ENCODE measurements around the gene SLC4A5. TPM values are rescaled to one million over a fixed set of nuclear protein-coding genes. Genes with fewer than 3 reads are reported as not detected.

The SLC4A5 gene
- total and polyA plus RNA-seq, 2 of the 8 experiments (the other 6 are each of a cell fraction or from before 2014, with no cell fraction given) = 0.42 to 0.52 TPM

GRCh38 chr2:74261204-74261864 is 81.9 kb downstream of the SLC4A5 start:
- H3K4me1 ChIP-seq (replicated peaks in 1 of 4; ENCODE audit: control insufficient read depth in 3 of 4, insufficient read depth in 4 of 4, low read length in 3 of 4) = peaks cover 0 to 4% (median 1%) of the 10 kb centered on the region in 4 experiments; a peak in 2 of 7 replicates
- H4K20me1 ChIP-seq (replicated peaks in 1 of 2; ENCODE audit: control insufficient read depth in 1 of 2, insufficient read depth in 2 of 2, low read length in 2 of 2) = no peaks in the 10 kb centered on the region
- H3K14ac ChIP-seq (ENCODE audit: insufficient read length) = no peak overlapping the region
- no peaks in the 10 kb centered on the region for H3K27me3 ChIP-seq (replicated peaks in 1 of 4; ENCODE audit: control insufficient read depth in 3 of 4, extremely low read depth in 1 of 4, insufficient read depth in 3 of 4, low read length in 3 of 4)
- no peak overlapping the region for H2BK12ac ChIP-seq (ENCODE audit: low read depth, low read length)
- TF ChIP-seq RAD21 (IDR thresholded peaks at IDR 0.05 in 1 of 2, conservative IDR thresholded peaks at IDR 0.05 in 1 of 2; ENCODE audit: low read depth in 2 of 2, low read length in 2 of 2) (peak; percentile 88 to 90), TEAD4 (IDR thresholded peaks at IDR 0.05; ENCODE audit: low read depth, low read length) (peak; percentile 94), CTCF (IDR thresholded peaks at IDR 0.05; ENCODE audit: control extremely low read depth in 1 of 3, insufficient read depth in 1 of 3, low read depth in 1 of 3, low read length in 3 of 3) (peak; percentile 61 to 86 (median 64)), YY1 (IDR thresholded peaks at IDR 0.05; ENCODE audit: low read depth, low read length) (peak; percentile 46; the same call in 1 of the 2 replicates), CBX5 (IDR thresholded peaks at IDR 0.05; ENCODE audit: low read depth, low read length) (no peak)
- TF ChIP-seq, protein P1, sequence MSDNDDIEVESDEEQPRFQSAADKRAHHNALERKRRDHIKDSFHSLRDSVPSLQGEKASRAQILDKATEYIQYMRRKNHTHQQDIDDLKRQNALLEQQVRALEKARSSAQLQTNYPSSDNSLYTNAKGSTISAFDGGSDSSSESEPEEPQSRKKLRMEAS (IDR thresholded peaks at IDR 0.05) = no peak
- WGBS, 2 experiments (ENCODE audit: extremely low coverage in 1 of 2, insufficient coverage in 1 of 2, insufficient read length in 1 of 2, insufficient replicate concordance in 2 of 2, low coverage in 1 of 2, low lambda C conversion rate in 2 of 2, missing lambda C conversion rate in 1 of 2) = 39% methylated on average over 6 of the region's 6 CpGs; no CpG with 5 or more reads in 1 of the 2 experiments
- H2BK120ac ChIP-seq (replicated peaks; ENCODE audit: low read depth, low read length) = no peak overlapping the region
- CTCF ChIA-PET (ENCODE audit: partially characterized antibody) = interaction anchor here (0.5 to 6.0 kb wide), 33 partner anchors 8 to 853 kb away, joined by 3 to 50 read pairs (median 4); partner anchors contain the start of gene ACTG2
- H4K91ac ChIP-seq (replicated peaks; ENCODE audit: insufficient read length, low read length) = no peak overlapping the region
- H3K27ac ChIP-seq (ENCODE audit: low read depth, low read length) = no peak overlapping the region
- DNase-seq (ENCODE audit: low read depth in 1 of 2, low spot score in 2 of 2) (peak; percentile 34 to 84), FAIRE-seq (peak; percentile 77)
- no peaks in the 10 kb centered on the region for H3K9me3 ChIP-seq (ENCODE audit: insufficient read depth in 2 of 2, low read depth in 1 of 2, low read length in 1 of 2)
- no peak overlapping the region for H2BK20ac ChIP-seq (ENCODE audit: low read length)
- no peak overlapping the region for H4K8ac ChIP-seq (ENCODE audit: extremely low read depth, insufficient read depth, low read length)
- H4K5ac ChIP-seq (ENCODE audit: insufficient read length, low read depth, low read length) = no peak overlapping the region
- peak overlapping the region; percentile 36; the same call in 1 of the 2 replicates for H2AFZ ChIP-seq (ENCODE audit: low read length)
- H3K36me3 ChIP-seq (ENCODE audit: control insufficient read depth in 2 of 4, insufficient read depth in 4 of 4, low read length in 3 of 4) = no peaks in the 10 kb centered on the region
- no peak overlapping the region for H3K4ac ChIP-seq (replicated peaks; ENCODE audit: insufficient read length, low read depth, low read length)
- no peak overlapping the region for H3K23ac ChIP-seq (ENCODE audit: insufficient read length)
- H3K79me2 ChIP-seq (ENCODE audit: control insufficient read depth in 1 of 2, insufficient read depth in 2 of 2, low read length in 2 of 2) = no peaks in the 10 kb centered on the region
- POLR2A ChIA-PET (ENCODE audit: partially characterized antibody) = interaction anchor here (0.6 to 2.6 kb wide), 7 partner anchors 35 to 179 kb away, joined by 3 to 12 read pairs (median 4); partner anchors contain the start of gene MTHFD2
- H3K4me2 ChIP-seq (ENCODE audit: insufficient read depth in 1 of 2, low read depth in 2 of 2, low read length in 2 of 2) = 0 out of 4 replicates have a peak overlapping the region, but pooled peaks of 1 of the 2 experiments have one; percentile 35
- no peak overlapping the region for H3K18ac ChIP-seq (ENCODE audit: extremely low read depth, low read length)
- H3K23me2 ChIP-seq (ENCODE audit: low read depth, low read length) = no peaks in the 10 kb centered on the region
- no peaks in the 10 kb centered on the region for H3K79me1 ChIP-seq (ENCODE audit: low read depth, low read length)
- H2BK15ac ChIP-seq (ENCODE audit: low read length) = no peak overlapping the region
- H3K56ac ChIP-seq (replicated peaks; ENCODE audit: insufficient read length, low read depth, low read length) = no peak overlapping the region
- H2AK5ac ChIP-seq (ENCODE audit: low read depth, low read length) = no peak overlapping the region
- no peak overlapping the region for H3K4me3 ChIP-seq (ENCODE audit: extremely low read depth in 1 of 4, insufficient read depth in 2 of 4, low read depth in 3 of 4, low read length in 4 of 4)
- H3K9ac ChIP-seq (replicated peaks in 1 of 4; ENCODE audit: extremely low read depth in 1 of 4, low read depth in 3 of 4, low read length in 3 of 4) = no peak overlapping the region
- H2BK5ac ChIP-seq (ENCODE audit: low read depth, low read length) = no peak overlapping the region

Measured in H1 (cell line).